HG03159 (cell line): ENCODE measurements around the gene RNF25.
"Not testable (repeated sequence)": the region's sequence is repeated elsewhere in the genome, so short reads cannot be mapped to it uniquely, and the experiment has no call there.

Experiments
- ATAC-seq: cut with Tn5 transposase; IDR thresholded peaks from one replicate; pipeline ENCODE4 v1.9.1; 2021; ENCODE audit warnings: mild to moderate bottlenecking, moderate library complexity; ENCODE audit not compliant: unreplicated experiment

Gene RNF25

GRCh38 chr2:218671654-218672566 lies at the start of gene RNF25, which contains the start of gene STK36:
RNF25 (minus strand) TSS chr2:218672002; CDS start chr2:218671970, 32 bp downstream.
STK36 (plus strand) TSS chr2:218672086; CDS start chr2:218672830, 744 bp downstream.
- peak; percentile 97 for ATAC-seq

GRCh38 chr2:218721488-218721887 lies 49.7 kb upstream of the RNF25 start:
- no peak for ATAC-seq

GRCh38 chr2:218720048-218721041 lies 48.5 kb upstream of the RNF25 start:
- ATAC-seq, result no peak

GRCh38 chr2:218719457-218719856 lies 47.7 kb upstream of the RNF25 start:
- ATAC-seq, result no peak

GRCh38 chr2:218718058-218718457 lies 46.3 kb upstream of the RNF25 start:
- no peak for ATAC-seq

GRCh38 chr2:218717262-218717661 lies 45.5 kb upstream of the RNF25 start:
- ATAC-seq, result no peak

- ATAC-seq, result no peak
Observed at GRCh38 chr2:218716070-218716469, 44.3 kb upstream of the RNF25 start.

GRCh38 chr2:218713922-218714321 lies 42.1 kb upstream of the RNF25 start:
- no peak for ATAC-seq

- no peak for ATAC-seq
Observed at GRCh38 chr2:218711550-218711929, 39.7 kb upstream of the RNF25 start.

GRCh38 chr2:218710687-218711549 lies 39.1 kb upstream of the RNF25 start, which contains the start of gene TTLL4:
TTLL4 (plus strand) TSS chr2:218710835; CDS start chr2:218737677, 26,842 bp downstream.
- ATAC-seq, result peak; percentile 87

- ATAC-seq, result no peak
Observed at GRCh38 chr2:218710334-218710686, 38.5 kb upstream of the RNF25 start.

GRCh38 chr2:218709908-218710307 lies 38.1 kb upstream of the RNF25 start:
- no peak for ATAC-seq

- ATAC-seq, result no peak
Observed at GRCh38 chr2:218708086-218708485, 36.3 kb upstream of the RNF25 start.

- no peak for ATAC-seq
Observed at GRCh38 chr2:218703341-218703740, 31.5 kb upstream of the RNF25 start.

- no peak for ATAC-seq
Observed at GRCh38 chr2:218701806-218702205, 30.0 kb upstream of the RNF25 start.

- no peak for ATAC-seq
Observed at GRCh38 chr2:218698885-218699284, 27.1 kb upstream of the RNF25 start.

GRCh38 chr2:218694405-218695145 lies 22.8 kb upstream of the RNF25 start:
- ATAC-seq, result no peak

GRCh38 chr2:218691234-218691633 lies 19.4 kb upstream of the RNF25 start:
- no peak for ATAC-seq

GRCh38 chr2:218687400-218688060 lies 15.7 kb upstream of the RNF25 start:
- ATAC-seq, result not testable (repeated sequence)
